HepG2 (cell line): ENCODE results near the gene CRLF2. TPM values are rescaled to one million over a fixed set of nuclear protein-coding genes. Genes with fewer than 3 reads are reported as not detected.
"Not testable (repeated sequence)": the region's sequence is repeated elsewhere in the genome, so short reads cannot be mapped to it uniquely, and the experiment has no call there.

Experiments
- ATAC-seq: fragments of 200-7000 bp; cut with Tn5 transposase; 3 replicates; pipeline ENCODE4 v1.9.1; 2020; ENCODE audit warnings: mild to moderate bottlenecking, moderate library complexity
- BruUV-seq: library from RNA; stranded (reverse); fragments of 400-500 nt; replicated peaks from 2 replicates; lab custom pipeline; 2021; lab: Mats Ljungman, UMichigan
- CTCF ChIA-PET: fragments of 300-600 bp; formaldehyde crosslinking; extraction: SDS; loops from one replicate; lab custom pipeline; 2021; ENCODE audit warnings: low total read pairs, inconsistent platforms, low intra/inter-chr PET ratio; lab: Yijun Ruan, JAX
- POLR2A ChIA-PET: fragments of 350-600 bp; sonication (Branson Sonifier 250); formaldehyde crosslinking; loops from one replicate; lab custom pipeline; 2020; ENCODE audit warnings: antibody characterized with exemption, inconsistent platforms; lab: Yijun Ruan, JAX
- DNase-seq: peaks from one replicate; pipeline ENCODE4 v3.0.0-alpha.2; 2015; ENCODE audit warnings: low spot score
- FAIRE-seq: peaks from 3 replicates; lab custom pipeline; 2011; peaks lifted over from hg19 to GRCh38; lab: Jason Lieb, UNC
- H2AFZ ChIP-seq: one replicate; pipeline ENCODE4 v1.6.1; 2011; ENCODE audit warnings: low read length, inconsistent platforms
- H3K27ac ChIP-seq: fragments of 300-600 bp; 3 replicates; pipeline ENCODE4 v1.8.0; 2011; ENCODE audit warnings: mixed run types, mild to moderate bottlenecking, mixed read lengths, low read length, inconsistent platforms; ENCODE audit not compliant: insufficient read depth; ENCODE audit errors: extremely low read length
- H3K27me3 ChIP-seq, 2 experiments: fragments of 200-600 bp in 1 of 2; 2 replicates in 1 of 2; 3 replicates in 1 of 2; pipeline versions ENCODE4 v1.6.0 to v1.8.0; 2011; ENCODE audit warnings: low read length in 2 of 2, mild to moderate bottlenecking in 2 of 2, moderate library complexity in 2 of 2, inconsistent platforms in 1 of 2; ENCODE audit not compliant: insufficient read depth in 2 of 2, control insufficient read depth in 1 of 2
- H3K36me3 ChIP-seq, 2 experiments: fragments of 200-600 bp in 1 of 2; replicated peaks in 1 of 2; 2 replicates in 1 of 2; 3 replicates in 1 of 2; pipeline versions ENCODE4 v1.5.1 to v1.8.0; 2011; ENCODE audit warnings: low read length in 2 of 2, inconsistent platforms in 1 of 2; ENCODE audit not compliant: insufficient read depth in 2 of 2, control insufficient read depth in 1 of 2
- H3K4me1 ChIP-seq: 2 replicates; pipeline ENCODE4 v1.5.1; 2012; ENCODE audit warnings: low read length, inconsistent platforms; ENCODE audit not compliant: insufficient read depth
- H3K4me2 ChIP-seq: 2 replicates; pipeline ENCODE4 v1.6.0; 2011; ENCODE audit warnings: low read depth, low read length, inconsistent platforms
- H3K4me3 ChIP-seq, 3 experiments: fragments of 200-600 bp in 1 of 3; sonication (generic), shearing (Covaris generic) in 1 of 3; replicated peaks in 1 of 3; 2 replicates each; pipeline ENCODE4 v1.5.1; 2011 to 2016; ENCODE audit warnings: low read length in 3 of 3, inconsistent platforms in 2 of 3, low read depth in 2 of 3, mild to moderate bottlenecking in 2 of 3, control low read depth in 1 of 3, mixed read lengths in 1 of 3; ENCODE audit not compliant: insufficient read depth in 1 of 3
- H3K79me2 ChIP-seq: one replicate; pipeline ENCODE4 v1.6.1; 2011; ENCODE audit warnings: low read length, inconsistent platforms; ENCODE audit not compliant: insufficient read depth
- H3K9ac ChIP-seq: 2 replicates; pipeline ENCODE4 v1.6.0; 2011; ENCODE audit warnings: mild to moderate bottlenecking, low read depth, low read length, inconsistent platforms; ENCODE audit not compliant: insufficient read depth
- H3K9me3 ChIP-seq: 2 replicates; pipeline ENCODE4 v1.5.1; 2012; ENCODE audit warnings: mild to moderate bottlenecking, low read length
- H4K20me1 ChIP-seq: 2 replicates; pipeline ENCODE4 v1.6.0; 2011; ENCODE audit warnings: inconsistent platforms, mild to moderate bottlenecking, low read length, moderate library complexity; ENCODE audit not compliant: insufficient read depth
- ATM ChIP-seq: fragments of 450-650 bp; IDR thresholded peaks from 2 replicates; pipeline ENCODE4 v1.7.1; 2017; ENCODE audit warnings: mild to moderate bottlenecking, borderline replicate concordance
- GTF2F1 ChIP-seq: fragments of 150-350 bp; IDR thresholded peaks from 2 replicates; pipeline ENCODE4 v1.6.1; 2014; ENCODE audit warnings: low read length
- ZBTB40 ChIP-seq, 2 experiments: fragments of 450-650 bp in 1 of 2; sonication (generic) in 1 of 2; formaldehyde crosslinking in 1 of 2; IDR thresholded peaks; 2 replicates each; pipeline versions ENCODE4 v1.6.1 to v1.8.0; 2016 to 2022; ENCODE audit warnings: antibody characterized with exemption in 1 of 2, mild to moderate bottlenecking in 1 of 2, missing genetic modification reagents in 1 of 2
- WGBS: methylation state at CpG from one replicate; pipeline ENCODE4 v1.1.6; 2017; ENCODE audit warnings: low lambda C conversion rate; 5-methylcytosine and 5-hydroxymethylcytosine counted together
- in situ Hi-C: cut with HindIII; loops from 2 replicates; pipeline ENCODE4 v1.10.0; 2017; ENCODE audit warnings: low pct_unique_long_range_greater_than_20kb; ENCODE audit not compliant: extremely low pct_ligation_motif_present
- intact Hi-C: fragments of 100-400 bp; cut with micrococcal nuclease; formaldehyde crosslinking; loops from one replicate; pipeline ENCODE4 v1.10.0; 2022; ENCODE audit not compliant: unreplicated experiment
- polyA plus RNA-seq, 8 experiments: library from polyadenylated mRNA; depleted of rRNA in 3 of 8; stranded (reverse) in 7 of 8; unstranded in 1 of 8; fragments of >200 nt; fragmentation: Illumina TruSeq in 4 of 8; extraction: Trizol in 4 of 8; gene quantifications; 2 replicates each; pipeline versions ENCODE4 v1.2.1 to v1.2.3, GENCODE V29; 2011 to 2016; ENCODE audit warnings: low read depth in 4 of 8, missing spikeins in 1 of 8, mixed read lengths in 1 of 8; ENCODE audit not compliant: insufficient read depth in 1 of 8
- total RNA-seq, 5 experiments: library from RNA; depleted of rRNA; stranded (reverse); fragments of >200 nt; fragmentation: Illumina TruSeq; extraction: Trizol; gene quantifications; 2 replicates each; pipeline ENCODE4 v1.2.3, GENCODE V29; 2016; ENCODE audit warnings: low read depth in 1 of 5
- TF ChIP-seq, protein P1 (sequence below): IDR thresholded peaks from 2 replicates; pipeline ENCODE4 v1.6.1; 2016; ENCODE audit warnings: control low read depth

The CRLF2 gene
- total and polyA plus RNA-seq, 2 of the 13 experiments (the other 11 are each of a cell fraction or from before 2014, with no cell fraction given) = not detected

GRCh38 chrX:1159548-1159947 is 52.9 kb downstream of the CRLF2 start (continued):
- TF ChIP-seq, protein P1, sequence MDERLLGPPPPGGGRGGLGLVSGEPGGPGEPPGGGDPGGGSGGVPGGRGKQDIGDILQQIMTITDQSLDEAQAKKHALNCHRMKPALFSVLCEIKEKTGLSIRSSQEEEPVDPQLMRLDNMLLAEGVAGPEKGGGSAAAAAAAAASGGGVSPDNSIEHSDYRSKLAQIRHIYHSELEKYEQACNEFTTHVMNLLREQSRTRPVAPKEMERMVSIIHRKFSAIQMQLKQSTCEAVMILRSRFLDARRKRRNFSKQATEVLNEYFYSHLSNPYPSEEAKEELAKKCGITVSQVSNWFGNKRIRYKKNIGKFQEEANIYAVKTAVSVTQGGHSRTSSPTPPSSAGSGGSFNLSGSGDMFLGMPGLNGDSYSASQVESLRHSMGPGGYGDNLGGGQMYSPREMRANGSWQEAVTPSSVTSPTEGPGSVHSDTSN (CRISPR knock-in tag) = no peak
- TF ChIP-seq ATM = no peak

DNA sequence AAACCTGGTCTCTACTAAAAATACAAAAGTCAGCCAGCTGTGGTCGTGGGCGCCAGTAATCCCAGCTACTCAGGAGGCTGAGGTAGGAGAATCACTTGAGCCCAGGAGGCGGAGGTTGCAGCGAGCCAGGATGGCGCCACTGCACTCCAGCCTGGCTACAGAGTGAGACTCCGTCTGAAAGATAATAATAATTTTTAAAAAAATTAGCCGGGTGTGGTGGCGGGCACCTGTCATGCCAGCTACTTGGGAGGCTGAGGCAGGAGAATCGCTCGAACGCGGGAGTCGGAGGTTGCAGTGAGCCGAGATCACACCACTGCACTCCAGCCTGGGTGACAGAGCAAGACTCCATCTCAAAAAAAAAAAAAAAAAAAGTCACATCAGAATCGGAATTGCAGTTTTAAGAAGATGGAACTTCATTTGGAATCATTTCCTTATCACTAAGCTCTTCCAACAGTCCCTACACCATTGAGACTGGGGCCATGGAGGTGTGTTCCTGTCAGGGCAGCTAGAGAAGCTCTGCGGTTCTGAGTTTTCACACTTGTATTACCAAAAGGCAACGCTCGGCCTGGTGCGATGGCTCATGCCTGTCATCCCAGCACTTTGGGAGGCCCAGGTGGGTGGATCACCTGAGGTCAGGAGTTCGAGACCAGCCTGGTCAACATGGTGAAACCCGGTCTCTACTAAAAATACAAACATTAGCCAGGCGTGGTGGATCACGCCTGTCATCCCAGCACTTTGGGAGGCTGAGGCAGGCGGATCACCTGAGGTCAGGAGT is 55.6 kb downstream of the CRLF2 start:
- H3K9ac ChIP-seq, DNase-seq, BruUV-seq, ATAC-seq, FAIRE-seq, H3K27me3 ChIP-seq, H2AFZ ChIP-seq, H3K9me3 ChIP-seq, intact Hi-C loops, CTCF ChIA-PET, POLR2A ChIA-PET, H3K79me2 ChIP-seq, H4K20me1 ChIP-seq, in situ Hi-C loops, H3K36me3 ChIP-seq, H3K4me3 ChIP-seq, H3K4me2 ChIP-seq, H3K27ac ChIP-seq, H3K4me1 ChIP-seq: not testable (repeated sequence)
- 60% methylated on average over 3 of the region's 24 CpGs for WGBS

DNA sequence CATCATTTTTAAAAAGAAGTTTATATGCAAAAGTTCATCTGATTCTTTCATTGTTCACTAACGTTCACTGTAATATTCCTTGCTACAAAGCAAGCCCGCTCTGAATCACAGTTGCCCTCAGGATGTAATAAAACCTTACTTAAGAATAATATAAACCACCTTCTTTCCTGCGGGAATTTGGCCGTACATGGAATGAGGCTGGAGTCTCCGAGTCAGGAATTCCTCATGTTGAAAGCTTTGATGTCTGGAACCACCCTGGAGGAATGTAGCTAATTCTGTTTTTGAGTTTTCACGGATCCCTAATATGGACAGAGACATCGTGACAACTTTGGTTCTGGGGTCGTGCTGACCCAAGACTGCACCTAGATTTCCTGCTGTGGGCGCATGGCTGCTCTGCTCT is 58.5 kb downstream of the CRLF2 start:
- H3K27me3 ChIP-seq = peaks cover 0 to 9% of the 10 kb centered on the region in 2 experiments; a peak in 1 of 5 replicates
- ChIA-PET POLR2A (no interaction called here), CTCF (no interaction called here)
- H3K9ac ChIP-seq = no peak overlapping the region
- in situ Hi-C loops (no loop called here), intact Hi-C loops (no loop called here)
- no peak overlapping the region for H2AFZ ChIP-seq
- no peak overlapping the region for H3K27ac ChIP-seq
- ATAC-seq = no peak
- H3K4me3 ChIP-seq = no peak overlapping the region
- no peak for DNase-seq
- no peak overlapping the region for H3K4me2 ChIP-seq
- WGBS = 14% methylated on average over 9 of the region's 9 CpGs
- H3K79me2 ChIP-seq = no peaks in the 10 kb centered on the region
- no peaks in the 10 kb centered on the region for H3K9me3 ChIP-seq
- no peaks in the 10 kb centered on the region for H4K20me1 ChIP-seq
- H3K4me1 ChIP-seq = no peaks in the 10 kb centered on the region
- no TSS peak for BruUV-seq
- FAIRE-seq = no peak
- no peaks in the 10 kb centered on the region for H3K36me3 ChIP-seq
- TF ChIP-seq ZBTB40 (IDR thresholded peaks at IDR 0.05) (no peak), ZBTB40 (CRISPR knock-in tag; IDR thresholded peaks at IDR 0.05) (no peak), GTF2F1 (no peak)
